ENCODE data around the gene DAD1.

Gene DAD1

GRCh38 chr14:22537436-22538310 is 51.4 kb downstream of the DAD1 start:
- DNase-seq (ENCODE audit: low read depth, low spot score): no peak

GRCh38 chr14:22536853-22537338 is 52.1 kb downstream of the DAD1 start:
- DNase-seq (ENCODE audit: low read depth, low spot score): peak; percentile 71

- DNase-seq (ENCODE audit: low read depth, low spot score): no peak
These were observed 53.1 kb downstream of the DAD1 start for GRCh38 chr14:22535916-22536315.

- DNase-seq (ENCODE audit: low read depth, low spot score): no peak
These were observed 53.9 kb downstream of the DAD1 start for GRCh38 chr14:22535126-22535525.

GRCh38 chr14:22534547-22534946 is 54.5 kb downstream of the DAD1 start:
- DNase-seq (ENCODE audit: low read depth, low spot score): no peak

GRCh38 chr14:22533739-22534359 is 55.2 kb downstream of the DAD1 start:
- no peak for DNase-seq (ENCODE audit: low read depth, low spot score)

- no peak for DNase-seq (ENCODE audit: low read depth, low spot score)
These were observed 55.8 kb downstream of the DAD1 start for GRCh38 chr14:22533057-22533704.

- DNase-seq (ENCODE audit: low read depth, low spot score): no peak
These were observed 56.5 kb downstream of the DAD1 start for GRCh38 chr14:22532345-22533056.

GRCh38 chr14:22531451-22532344 is 57.3 kb downstream of the DAD1 start:
- DNase-seq (ENCODE audit: low read depth, low spot score): no peak

- no peak for DNase-seq (ENCODE audit: low read depth, low spot score)
These were observed 58.9 kb downstream of the DAD1 start for GRCh38 chr14:22530127-22530526.

GRCh38 chr14:22526744-22527143 is 62.3 kb downstream of the DAD1 start:
- DNase-seq (ENCODE audit: low read depth, low spot score): no peak

- DNase-seq (ENCODE audit: low read depth, low spot score): no peak
These were observed 62.8 kb downstream of the DAD1 start for GRCh38 chr14:22526218-22526617.

GRCh38 chr14:22524784-22525161 is 64.3 kb downstream of the DAD1 start:
- DNase-seq (ENCODE audit: low read depth, low spot score): no peak

- DNase-seq (ENCODE audit: low read depth, low spot score): no peak
These were observed 64.8 kb downstream of the DAD1 start for GRCh38 chr14:22524115-22524783.

GRCh38 chr14:22523283-22523682 is 65.7 kb downstream of the DAD1 start:
- DNase-seq (ENCODE audit: low read depth, low spot score): no peak

- DNase-seq (ENCODE audit: low read depth, low spot score): no peak
These were observed 66.5 kb downstream of the DAD1 start for GRCh38 chr14:22522466-22522957.

GRCh38 chr14:22521449-22522239 is 67.4 kb downstream of the DAD1 start:
- DNase-seq (ENCODE audit: low read depth, low spot score): no peak

GRCh38 chr14:22520796-22521195 is 68.2 kb downstream of the DAD1 start:
- no peak for DNase-seq (ENCODE audit: low read depth, low spot score)

Measured in ELF-1 (cell line).